WERI-Rb-1 (cell line): Measurements from ENCODE around the gene OR8H2.
"Not testable (repeated sequence)": the region's sequence is repeated elsewhere in the genome, so short reads cannot be mapped to it uniquely, and the experiment has no call there.

Experiments
- DNase-seq: peaks from one replicate; pipeline ENCODE4 v3.0.0-alpha.2; 2020
- H3K27ac ChIP-seq: fragments of 250-450 bp; sonication (Bioruptor Pico); 2 replicates; pipeline ENCODE4 v1.5.1; 2020; ENCODE audit warnings: mild to moderate bottlenecking, moderate library complexity
- H3K27me3 ChIP-seq: fragments of 250-450 bp; sonication (Bioruptor Pico); 2 replicates; pipeline ENCODE4 v1.5.1; 2021; ENCODE audit warnings: mild to moderate bottlenecking, low read depth, moderate library complexity; ENCODE audit not compliant: insufficient read depth, severe bottlenecking
- H3K36me3 ChIP-seq: fragments of 250-450 bp; sonication (Bioruptor Pico); 2 replicates; pipeline ENCODE4 v1.5.1; 2020; ENCODE audit warnings: mild to moderate bottlenecking, moderate library complexity
- H3K4me3 ChIP-seq: 2 replicates; pipeline ENCODE4 v1.5.1; 2011; ENCODE audit warnings: low read depth, mild to moderate bottlenecking, control low read depth, low read length
- H3K9me3 ChIP-seq: fragments of 250-450 bp; sonication (Bioruptor Pico); 2 replicates; pipeline ENCODE4 v1.5.1; 2021; ENCODE audit warnings: mild to moderate bottlenecking, moderate library complexity; ENCODE audit not compliant: severe bottlenecking
- CTCF ChIP-seq: IDR thresholded peaks from 2 replicates; pipeline ENCODE4 v1.5.1; 2011; ENCODE audit warnings: low read depth, mild to moderate bottlenecking, control low read depth, inconsistent platforms, low read length

OR8H2 gene

GRCh38 chr11:56122073-56122472 is 18.6 kb downstream of the OR8H2 start, which contains the start of gene OR8H3:
OR8H3 (plus strand) TSS chr11:56122373; CDS start chr11:56122373, 0 bp downstream.
- TF ChIP-seq CTCF, result no peak
- Histone ChIP-seq H3K4me3 (no peak within 1 kb of the TSS), H3K36me3 (no peaks in the 10 kb centered on the region), H3K9me3 (no peaks in the 10 kb centered on the region), H3K27me3 (peaks cover 4% of the 10 kb centered on the region), H3K27ac (no peak within 1 kb of the TSS)
- no peak for DNase-seq

- peaks cover 36% of the 10 kb centered on the region for H3K27me3 ChIP-seq
- no peak within 1 kb of the TSS for H3K27ac ChIP-seq
- no peak for DNase-seq
- peaks cover 2% of the 10 kb centered on the region for H3K9me3 ChIP-seq
- H3K36me3 ChIP-seq, result no peaks in the 10 kb centered on the region
- no peak within 1 kb of the TSS for H3K4me3 ChIP-seq
- TF ChIP-seq CTCF, result no peak
Observed at GRCh38 chr11:56140151-56140661, 36.7 kb downstream of the OR8H2 start, which contains the start of gene OR8J3. OR8J3 (minus strand) TSS chr11:56140201; CDS start chr11:56137718, 2,483 bp downstream.

GRCh38 chr11:56143681-56144080 is 40.2 kb downstream of the OR8H2 start:
- H3K27ac ChIP-seq, DNase-seq, H3K4me3 ChIP-seq, H3K36me3 ChIP-seq, H3K9me3 ChIP-seq: not testable (repeated sequence)
- H3K27me3 ChIP-seq, result peaks cover 37% of the 10 kb centered on the region

GRCh38 chr11:56151376-56151775 is 47.9 kb downstream of the OR8H2 start:
- H3K9me3 ChIP-seq, result no peaks in the 10 kb centered on the region
- H3K27ac ChIP-seq, result no peak overlapping the region
- H3K4me3 ChIP-seq, result no peak overlapping the region
- H3K27me3 ChIP-seq, result peaks cover 21% of the 10 kb centered on the region
- H3K36me3 ChIP-seq, result no peaks in the 10 kb centered on the region
- no peak for TF ChIP-seq CTCF
- DNase-seq, result no peak

- no peaks in the 10 kb centered on the region for H3K9me3 ChIP-seq
- H3K36me3 ChIP-seq, result no peaks in the 10 kb centered on the region
- H3K4me3 ChIP-seq, result no peak overlapping the region
- TF ChIP-seq CTCF, result no peak
- no peak for DNase-seq
- peaks cover 23% of the 10 kb centered on the region for H3K27me3 ChIP-seq
- no peak overlapping the region for H3K27ac ChIP-seq
Observed at GRCh38 chr11:56152333-56152732, 48.8 kb downstream of the OR8H2 start.
